ENCODE data around the gene LGALS7.
"Not testable (repeated sequence)": the region's sequence is repeated elsewhere in the genome, so short reads cannot be mapped to it uniquely, and the experiment has no call there.

GRCh38 chr19:38791451-38792064, 18.2 kb upstream of the LGALS7 start:
- TF ChIP-seq POLR2A, POLR2AphosphoS5 (IDR thresholded peaks at IDR 0.05): not testable (repeated sequence)
- TF ChIP-seq, protein P1, sequence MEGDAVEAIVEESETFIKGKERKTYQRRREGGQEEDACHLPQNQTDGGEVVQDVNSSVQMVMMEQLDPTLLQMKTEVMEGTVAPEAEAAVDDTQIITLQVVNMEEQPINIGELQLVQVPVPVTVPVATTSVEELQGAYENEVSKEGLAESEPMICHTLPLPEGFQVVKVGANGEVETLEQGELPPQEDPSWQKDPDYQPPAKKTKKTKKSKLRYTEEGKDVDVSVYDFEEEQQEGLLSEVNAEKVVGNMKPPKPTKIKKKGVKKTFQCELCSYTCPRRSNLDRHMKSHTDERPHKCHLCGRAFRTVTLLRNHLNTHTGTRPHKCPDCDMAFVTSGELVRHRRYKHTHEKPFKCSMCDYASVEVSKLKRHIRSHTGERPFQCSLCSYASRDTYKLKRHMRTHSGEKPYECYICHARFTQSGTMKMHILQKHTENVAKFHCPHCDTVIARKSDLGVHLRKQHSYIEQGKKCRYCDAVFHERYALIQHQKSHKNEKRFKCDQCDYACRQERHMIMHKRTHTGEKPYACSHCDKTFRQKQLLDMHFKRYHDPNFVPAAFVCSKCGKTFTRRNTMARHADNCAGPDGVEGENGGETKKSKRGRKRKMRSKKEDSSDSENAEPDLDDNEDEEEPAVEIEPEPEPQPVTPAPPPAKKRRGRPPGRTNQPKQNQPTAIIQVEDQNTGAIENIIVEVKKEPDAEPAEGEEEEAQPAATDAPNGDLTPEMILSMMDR (IDR thresholded peaks at IDR 0.05): not testable (repeated sequence)

All from prostate gland (tissue), 2 donors.